ENCODE data around the gene CHD6.

- TF ChIP-seq GABPA (IDR thresholded peaks at IDR 0.05; ENCODE audit: low read depth) (no peak), CTCF (IDR thresholded peaks at IDR 0.05; ENCODE audit: insufficient read depth, low read length) (no peak), POLR2AphosphoS5 (IDR thresholded peaks at IDR 0.05; ENCODE audit: low read depth) (no peak)
Observed at GRCh38 chr20:41356951-41357350, 261.2 kb downstream of the CHD6 start.
